Left forelimb (tissue), 1 donor: ENCODE results near the gene DYNLT3.

Experiments
- DNase-seq: peaks from one replicate; pipeline ENCODE4 v3.0.0-alpha.2; 2018; ENCODE audit warnings: low spot score

Gene DYNLT3

GRCh38 chrX:37840931-37841330, 6.4 kb downstream of the DYNLT3 start:
- no peak for DNase-seq

DNA sequence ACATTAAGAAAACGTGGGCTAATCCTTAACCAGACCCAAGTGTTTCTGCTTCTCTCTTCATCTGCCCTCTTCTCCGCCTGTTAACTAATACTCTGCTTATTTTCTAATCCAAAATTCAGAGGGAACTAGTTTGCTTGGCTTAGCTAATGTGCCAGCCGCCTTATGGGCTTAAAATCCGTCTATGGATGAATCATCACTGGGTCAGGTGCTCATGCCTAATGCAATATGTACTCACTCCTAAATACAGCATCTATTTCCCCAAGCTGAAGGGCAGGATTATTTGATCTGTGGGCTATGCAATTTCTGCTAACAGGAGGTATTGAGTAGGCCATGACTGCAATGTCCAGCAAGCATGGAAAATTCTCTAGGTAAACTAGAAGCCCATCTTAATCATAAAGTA, 12.4 kb downstream of the DYNLT3 start:
- DNase-seq = no peak

- no peak for DNase-seq
Measured at GRCh38 chrX:37830371-37830770, 17.0 kb downstream of the DYNLT3 start.

- no peak for DNase-seq
Measured at GRCh38 chrX:37829721-37830120, 17.6 kb downstream of the DYNLT3 start.

DNA sequence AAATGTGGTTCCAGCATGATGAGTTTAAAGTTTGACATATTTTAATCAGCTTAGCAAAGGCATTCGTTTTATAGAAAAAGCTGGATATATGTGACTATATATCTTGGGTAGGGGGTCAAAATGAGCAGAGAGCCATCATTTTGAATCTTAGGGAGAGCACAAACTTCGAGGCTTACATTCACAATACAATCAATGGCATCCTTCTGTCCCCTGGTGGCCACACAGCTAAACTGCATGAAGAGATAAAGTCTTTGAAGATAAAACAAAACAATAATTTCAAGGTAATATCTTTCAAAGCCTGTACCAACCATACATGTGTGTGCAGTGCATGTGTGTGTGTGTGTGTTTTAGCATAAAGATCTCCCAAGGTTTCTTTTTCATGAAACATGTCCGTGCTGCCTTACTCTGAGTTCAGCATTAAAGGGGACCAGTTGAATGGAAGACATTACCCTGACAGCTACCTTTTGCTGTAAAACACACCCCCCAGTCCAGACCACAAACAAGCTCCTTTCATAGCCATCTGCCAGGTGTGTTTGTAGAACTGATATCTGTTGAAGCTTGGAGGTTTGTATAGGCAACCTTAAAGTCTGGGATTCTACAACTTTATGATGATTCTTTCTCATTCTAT, 22.0 kb downstream of the DYNLT3 start:
- DNase-seq = no peak

DNA sequence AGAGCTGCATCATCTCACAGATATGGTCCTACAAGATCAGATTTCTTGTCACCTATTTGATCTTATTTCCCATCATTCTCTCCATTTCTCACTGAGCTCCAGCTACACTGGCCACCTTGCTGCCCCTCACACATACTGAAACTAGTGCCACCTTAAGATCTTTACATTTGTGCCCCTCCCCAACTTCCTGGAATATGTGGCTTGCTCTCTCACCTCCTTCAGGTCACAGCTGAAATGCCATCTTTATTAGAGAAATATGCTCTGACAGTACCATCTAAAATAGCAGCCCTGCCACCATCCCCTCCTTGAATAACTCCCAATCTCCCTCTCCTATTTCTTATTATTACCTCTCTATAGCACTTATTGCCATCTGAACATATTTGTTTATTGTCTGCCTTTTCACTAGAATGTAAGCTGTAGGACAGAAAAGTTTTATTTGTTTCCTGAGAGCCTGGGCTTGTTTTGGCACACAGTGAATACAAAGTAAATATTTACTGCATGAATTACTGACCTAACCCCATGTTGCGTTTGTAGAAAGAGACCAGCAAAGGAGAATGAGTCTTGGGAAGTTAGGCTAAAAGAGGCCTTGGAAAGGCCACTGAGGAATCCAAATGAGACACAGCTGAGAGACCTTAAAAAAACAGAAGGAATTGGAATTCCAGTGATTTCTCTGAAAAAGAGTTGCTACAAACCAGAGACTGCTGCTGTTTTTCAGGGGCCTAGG, 22.7 kb downstream of the DYNLT3 start:
- no peak for DNase-seq

DNA sequence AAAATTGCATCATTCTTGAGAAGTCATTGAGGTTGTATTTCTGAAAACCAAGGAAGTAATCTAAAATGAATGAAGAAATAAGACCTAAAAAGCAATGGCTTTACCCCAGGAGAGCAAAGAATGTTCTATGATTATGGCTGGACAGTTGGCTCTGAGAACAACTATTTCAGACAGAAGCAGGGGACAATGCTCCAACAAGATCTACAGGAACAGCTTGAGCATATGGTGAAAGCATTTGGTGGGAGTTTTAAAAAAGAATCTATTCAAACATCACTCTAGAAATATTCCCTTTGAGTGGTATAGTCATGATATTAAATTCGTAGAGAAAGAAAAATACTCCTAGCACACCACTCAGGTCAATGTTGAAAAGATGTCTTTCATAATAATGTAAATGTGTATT, 26.7 kb downstream of the DYNLT3 start:
- no peak for DNase-seq

- no peak for DNase-seq
Measured at GRCh38 chrX:37818031-37818430, 29.3 kb downstream of the DYNLT3 start.

DNA sequence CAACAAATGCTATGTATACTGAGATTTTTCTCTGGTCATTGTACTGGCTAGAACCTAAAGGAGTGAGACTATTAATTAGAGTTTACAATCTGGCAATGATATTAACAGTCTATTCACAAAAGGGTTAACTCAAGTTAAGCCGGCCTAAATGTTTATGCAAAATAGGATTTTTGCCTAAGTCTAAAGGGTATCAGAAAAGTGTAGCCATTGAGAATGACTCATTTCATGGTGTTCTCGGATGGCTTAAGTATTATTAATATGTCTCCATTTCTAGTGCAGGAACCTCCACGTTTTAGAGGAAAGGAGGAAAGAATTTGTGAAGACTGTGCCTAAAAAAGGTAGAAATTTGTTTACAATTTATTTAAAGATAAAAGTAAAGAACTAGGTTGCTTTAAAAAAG, 29.8 kb downstream of the DYNLT3 start:
- DNase-seq = no peak

DNA sequence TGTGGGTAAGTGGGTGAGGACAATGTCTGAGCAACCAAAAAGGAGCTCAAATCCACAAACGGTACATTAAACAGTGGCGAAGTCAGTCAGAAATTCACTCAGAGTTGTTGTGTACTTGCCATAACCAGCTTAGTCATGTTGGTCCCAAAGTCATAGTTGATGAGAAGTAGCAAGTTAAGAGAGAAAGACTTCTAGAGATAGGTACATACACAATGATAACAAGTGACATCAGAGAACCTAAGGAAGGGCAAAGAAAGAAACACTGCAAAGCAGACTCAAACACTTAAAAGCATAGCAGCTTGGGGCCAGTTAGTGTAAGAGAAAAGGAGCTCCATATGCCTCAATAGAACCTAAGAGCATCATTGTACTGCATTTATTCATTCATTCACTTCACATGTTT, 30.2 kb downstream of the DYNLT3 start:
- no peak for DNase-seq

DNA sequence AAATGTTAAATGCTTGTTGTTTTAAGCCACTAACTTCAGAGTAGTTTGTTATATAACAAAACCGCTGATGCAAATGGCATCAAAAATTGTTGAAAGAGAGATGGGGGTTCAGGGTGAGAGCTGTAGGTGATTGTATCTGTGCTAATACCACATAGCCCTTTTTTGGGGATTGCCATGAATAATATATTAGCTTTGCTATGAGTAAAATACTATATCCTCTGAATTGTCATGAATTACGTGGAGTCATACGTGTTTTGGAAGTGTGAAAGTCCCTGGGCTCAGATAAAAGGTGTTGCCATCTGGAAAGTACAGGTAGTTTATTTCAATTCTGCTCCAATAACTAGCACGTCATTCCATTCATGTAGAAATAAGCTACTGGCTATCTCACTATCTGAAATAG, 30.6 kb downstream of the DYNLT3 start:
- DNase-seq = no peak

DNA sequence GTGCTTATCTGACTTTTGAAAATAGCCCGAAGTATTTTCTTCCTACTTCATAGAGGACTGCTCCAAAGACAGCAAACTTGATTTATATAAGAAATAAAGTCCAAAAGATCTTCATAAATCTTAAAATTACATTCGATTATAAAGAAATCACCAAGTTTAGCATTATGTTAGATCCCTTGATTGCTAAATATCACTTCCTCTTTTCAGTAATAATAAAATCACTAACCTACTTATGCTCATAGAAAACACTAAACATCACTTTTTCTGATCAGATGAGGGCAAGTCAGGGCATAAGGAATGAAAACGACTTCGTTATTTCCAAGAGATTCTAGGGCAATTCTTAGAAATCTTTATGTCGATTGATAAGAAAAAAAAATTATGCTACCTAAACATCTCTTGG, 32.0 kb downstream of the DYNLT3 start:
- DNase-seq = no peak

DNA sequence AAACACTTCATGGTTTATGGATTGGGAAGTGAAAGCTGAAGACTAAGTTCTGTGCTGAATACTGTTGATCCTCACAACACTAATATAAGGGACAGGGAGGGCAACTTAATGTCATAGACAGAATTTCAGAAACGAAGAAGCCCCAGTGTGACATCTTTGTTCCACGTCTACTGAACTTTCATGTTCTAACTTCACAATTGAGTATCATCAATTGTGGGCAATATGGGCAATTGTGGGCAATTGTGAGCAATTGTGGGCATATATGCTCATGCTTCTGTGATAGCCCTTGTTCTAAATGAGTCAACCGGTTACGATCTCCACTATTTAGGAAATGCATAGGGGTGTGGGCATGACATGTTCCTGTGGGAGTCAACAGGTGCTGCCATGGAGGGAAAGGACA, 33.8 kb downstream of the DYNLT3 start:
- DNase-seq = no peak

DNA sequence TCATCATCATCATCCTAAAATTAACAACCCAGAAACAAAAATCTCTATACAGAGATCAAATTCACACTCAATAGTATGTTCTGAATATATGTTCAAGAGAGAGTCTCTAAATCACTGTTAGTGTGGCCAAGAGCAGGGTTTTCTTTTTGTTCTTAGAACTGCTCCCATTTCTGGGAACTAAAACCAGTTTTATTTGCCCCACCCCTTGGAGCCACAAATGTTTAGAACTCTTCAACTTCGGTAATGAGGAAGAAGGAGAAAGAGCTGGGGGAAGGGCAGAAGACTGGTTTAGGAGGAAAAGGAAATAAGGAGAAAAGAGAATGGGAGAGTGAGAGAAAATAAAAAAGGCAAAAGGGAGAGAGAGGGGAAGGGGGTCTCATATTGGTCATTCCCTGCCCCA, 35.3 kb downstream of the DYNLT3 start:
- DNase-seq = no peak

GRCh38 chrX:37809970-37810369, 37.4 kb downstream of the DYNLT3 start:
- no peak for DNase-seq

GRCh38 chrX:37803057-37803456, 44.3 kb downstream of the DYNLT3 start:
- DNase-seq = no peak

- no peak for DNase-seq
Measured at GRCh38 chrX:37802028-37802427, 45.3 kb downstream of the DYNLT3 start.

DNA sequence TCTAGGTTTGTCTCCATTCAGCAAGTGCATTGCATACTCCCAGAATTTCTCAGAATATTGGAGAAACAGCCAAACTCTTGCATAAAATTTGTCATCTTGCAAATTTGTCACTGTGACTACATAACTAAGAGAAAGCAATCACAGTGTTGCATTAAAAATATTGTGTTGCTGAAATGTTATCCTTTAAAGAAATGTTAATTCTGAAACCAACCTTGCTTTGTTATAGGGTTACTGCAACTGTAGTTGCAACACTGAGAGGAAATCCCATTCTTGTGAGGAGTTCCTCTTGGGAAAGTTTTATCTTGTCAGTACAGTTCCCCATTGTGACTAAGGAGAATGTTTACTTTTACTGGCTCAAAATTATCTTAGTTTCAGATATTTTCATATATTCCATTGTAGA, 46.7 kb downstream of the DYNLT3 start:
- DNase-seq = no peak

DNA sequence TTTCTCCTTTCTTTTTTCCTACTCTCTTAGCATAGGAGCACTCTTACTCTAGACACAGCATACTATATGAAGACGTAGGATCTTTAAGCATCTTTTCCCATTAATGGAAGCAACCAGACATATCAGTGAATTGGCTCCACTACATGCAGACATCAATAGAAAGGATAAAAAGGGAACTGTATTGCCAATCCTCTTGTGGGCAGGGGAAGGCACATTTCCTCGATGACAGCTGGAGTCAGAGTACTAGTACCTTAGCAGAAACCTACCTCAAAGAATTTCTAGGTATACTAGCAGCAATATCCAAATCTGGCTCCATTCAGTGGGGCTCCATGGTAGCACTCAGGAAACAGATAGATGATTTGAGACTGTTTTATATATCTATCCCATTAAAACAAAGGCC, 47.4 kb downstream of the DYNLT3 start:
- no peak for DNase-seq

DNA sequence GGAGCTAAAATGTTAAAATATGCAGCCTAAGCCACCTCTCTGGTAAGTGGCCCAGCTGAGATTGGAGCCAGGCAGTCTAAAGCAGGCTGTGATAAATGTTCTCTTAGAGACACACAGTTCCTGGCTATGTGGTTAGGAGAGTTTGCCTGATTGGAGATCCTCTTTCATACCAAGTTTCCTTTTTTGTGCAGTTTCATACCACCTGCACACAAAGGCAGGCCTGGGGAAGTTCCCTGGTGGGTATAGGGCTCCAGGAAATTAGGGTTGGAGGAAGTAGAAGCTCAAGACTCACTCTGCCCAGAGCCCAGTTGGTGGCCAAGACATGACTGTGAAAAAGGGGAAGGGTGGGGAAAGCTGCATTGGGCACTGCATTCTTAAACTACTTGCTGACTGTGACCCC, 50.6 kb downstream of the DYNLT3 start:
- no peak for DNase-seq

GRCh38 chrX:37796310-37796709, 51.1 kb downstream of the DYNLT3 start:
- no peak for DNase-seq
